Body of pancreas (tissue), 4 donors: ENCODE measurements around the gene YBX1. TPM values are rescaled to one million over a fixed set of nuclear protein-coding genes. Genes with fewer than 3 reads are reported as not detected.
"Not testable (repeated sequence)": the region's sequence is repeated elsewhere in the genome, so short reads cannot be mapped to it uniquely, and the experiment has no call there.

Experiments
- ATAC-seq: fragments of 150-250 bp; one replicate; pipeline ENCODE4 v1.9.1; 2016
- DNase-seq, 4 donors: peaks; one replicate each; pipeline ENCODE4 v3.0.0-alpha.2; 2019
- H3K27ac ChIP-seq, 4 donors: fragments of 200-600 bp; sonication (generic); 1 replicate in 3 of 4; 2 replicates in 1 of 4; pipeline versions ENCODE4 v1.5.1 to v1.6.1; 2016 to 2019; ENCODE audit warnings: mild to moderate bottlenecking in 1 of 4, mixed read lengths in 1 of 4, moderate library complexity in 1 of 4
- H3K27me3 ChIP-seq, 2 donors: fragments of 200-600 bp; sonication (generic); one replicate each; pipeline ENCODE4 v1.6.0; 2016; ENCODE audit warnings: mild to moderate bottlenecking in 1 of 2
- H3K36me3 ChIP-seq, 2 donors: fragments of 200-600 bp; sonication (generic); replicated peaks in 1 of 2; 2 replicates each; pipeline ENCODE4 v1.5.1; 2016; ENCODE audit warnings: low read depth in 2 of 2; ENCODE audit not compliant: insufficient read depth in 1 of 2
- H3K4me1 ChIP-seq: fragments of 200-600 bp; sonication (generic); one replicate; pipeline ENCODE4 v1.6.0; 2016
- H3K4me3 ChIP-seq, 2 donors: fragments of 200-600 bp; sonication (generic); 1 replicate in 1 of 2; 2 replicates in 1 of 2; pipeline ENCODE4 v1.5.1; 2016 to 2019
- H3K9me3 ChIP-seq, 3 donors: fragments of 200-600 bp; sonication (generic); 1 replicate in 2 of 3; 2 replicates in 1 of 3; pipeline ENCODE4 v1.5.1; 2016
- POLR2A ChIP-seq, 3 donors: fragments of 450-650 bp; IDR thresholded peaks; one replicate each; pipeline ENCODE4 v1.6.1; 2016; ENCODE audit warnings: antibody characterized with exemption in 3 of 3, mild to moderate bottlenecking in 2 of 3
- WGBS, 2 donors: methylation state at CpG; one replicate each; pipeline ENCODE4 v1.1.5; 2017; 5-methylcytosine and 5-hydroxymethylcytosine counted together
- intact Hi-C: fragments of 100-400 bp; cut with DNase I; formaldehyde crosslinking; loops from one replicate; pipeline ENCODE4 v1.15.1; 2023
- total RNA-seq, 2 donors: library from RNA; depleted of rRNA; stranded (reverse); fragments of >200 nt; gene quantifications; one replicate each; pipeline ENCODE4 v1.1.0, GENCODE V29; 2016
- TF ChIP-seq, protein P1 (sequence below), 7 experiments: fragments of 450-650 bp in 4 of 7; fragments of 200-600 bp in 3 of 7; sonication (generic) in 3 of 7; IDR thresholded peaks; one replicate each; pipeline ENCODE4 v1.5.1; 2016 to 2019; ENCODE audit warnings: antibody characterized with exemption in 7 of 7

Gene YBX1
- total RNA-seq, 2 donors from 2014 or later: 131 to 170 TPM

- Histone ChIP-seq H3K27me3 (no peaks in the 10 kb centered on the region), H3K36me3 (no peaks in the 10 kb centered on the region), H3K9me3 (no peaks in the 10 kb centered on the region), H3K4me3 (no peak overlapping the region), H3K4me1 (peaks cover 3% of the 10 kb centered on the region), H3K27ac (no peak overlapping the region)
- intact Hi-C loops: no loop called here
- ATAC-seq (no peak), DNase-seq (no peak)
- TF ChIP-seq, protein P1, sequence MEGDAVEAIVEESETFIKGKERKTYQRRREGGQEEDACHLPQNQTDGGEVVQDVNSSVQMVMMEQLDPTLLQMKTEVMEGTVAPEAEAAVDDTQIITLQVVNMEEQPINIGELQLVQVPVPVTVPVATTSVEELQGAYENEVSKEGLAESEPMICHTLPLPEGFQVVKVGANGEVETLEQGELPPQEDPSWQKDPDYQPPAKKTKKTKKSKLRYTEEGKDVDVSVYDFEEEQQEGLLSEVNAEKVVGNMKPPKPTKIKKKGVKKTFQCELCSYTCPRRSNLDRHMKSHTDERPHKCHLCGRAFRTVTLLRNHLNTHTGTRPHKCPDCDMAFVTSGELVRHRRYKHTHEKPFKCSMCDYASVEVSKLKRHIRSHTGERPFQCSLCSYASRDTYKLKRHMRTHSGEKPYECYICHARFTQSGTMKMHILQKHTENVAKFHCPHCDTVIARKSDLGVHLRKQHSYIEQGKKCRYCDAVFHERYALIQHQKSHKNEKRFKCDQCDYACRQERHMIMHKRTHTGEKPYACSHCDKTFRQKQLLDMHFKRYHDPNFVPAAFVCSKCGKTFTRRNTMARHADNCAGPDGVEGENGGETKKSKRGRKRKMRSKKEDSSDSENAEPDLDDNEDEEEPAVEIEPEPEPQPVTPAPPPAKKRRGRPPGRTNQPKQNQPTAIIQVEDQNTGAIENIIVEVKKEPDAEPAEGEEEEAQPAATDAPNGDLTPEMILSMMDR (IDR thresholded peaks at IDR 0.05): no peak
- no peak for TF ChIP-seq POLR2A (IDR thresholded peaks at IDR 0.05)
- WGBS, 2 donors: 91 to 93% methylated on average over 3 of the region's 3 CpGs
Measured at GRCh38 chr1:42721926-42722325, 39.7 kb downstream of the YBX1 start.

- H3K4me1 ChIP-seq, H3K27me3 ChIP-seq, H3K4me3 ChIP-seq, ATAC-seq, DNase-seq, H3K27ac ChIP-seq, intact Hi-C loops, H3K9me3 ChIP-seq, H3K36me3 ChIP-seq: not testable (repeated sequence)
- WGBS, 2 donors: 75 to 100% methylated on average over 1 to 2 of the region's 2 CpGs
Measured at GRCh38 chr1:42722403-42722802, 40.2 kb downstream of the YBX1 start.

DNA sequence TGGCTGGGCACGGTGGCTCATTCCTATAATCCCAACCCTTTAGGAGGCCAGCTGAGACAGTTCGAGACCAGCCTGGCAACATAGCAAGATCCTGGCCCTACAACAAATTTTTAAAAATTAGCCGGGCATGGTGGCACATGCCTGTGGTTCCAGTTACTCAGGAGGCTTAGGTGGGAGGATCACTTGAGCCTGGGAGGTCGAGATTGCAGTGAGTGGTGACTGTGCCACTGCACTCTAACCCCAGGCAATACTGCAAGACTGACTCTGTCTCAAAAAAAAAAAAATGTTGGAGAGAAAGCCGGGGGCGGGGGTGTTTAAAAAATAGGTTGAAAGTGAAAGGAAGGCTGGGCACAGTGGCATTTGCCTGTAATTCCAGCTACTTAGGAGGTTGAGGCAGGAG is 41.3 kb downstream of the YBX1 start:
- no peaks in the 10 kb centered on the region for H3K9me3 ChIP-seq
- intact Hi-C loops: no loop called here

GRCh38 chr1:42725820-42726219 is 43.6 kb downstream of the YBX1 start:
- H3K4me3 ChIP-seq, H3K27me3 ChIP-seq, H3K9me3 ChIP-seq, intact Hi-C loops, H3K27ac ChIP-seq, ATAC-seq, H3K36me3 ChIP-seq, H3K4me1 ChIP-seq, DNase-seq: not testable (repeated sequence)
- 95 to 96% methylated on average over 4 of the region's 4 CpGs for WGBS, 2 donors

More for the DNA sequence above, 41.3 kb downstream of the YBX1 start:
- Histone ChIP-seq H3K27me3 (no peaks in the 10 kb centered on the region), H3K36me3 (no peaks in the 10 kb centered on the region), H3K4me1 (peaks cover 3% of the 10 kb centered on the region), H3K4me3 (no peak overlapping the region), H3K27ac (no peak overlapping the region)
- ATAC-seq: no peak
- 75 to 78% methylated on average over 6 of the region's 6 CpGs for WGBS, 2 donors
- DNase-seq: no peak
- no peak for TF ChIP-seq POLR2A (IDR thresholded peaks at IDR 0.05)
- TF ChIP-seq, protein P1 (IDR thresholded peaks at IDR 0.05): no peak

DNA sequence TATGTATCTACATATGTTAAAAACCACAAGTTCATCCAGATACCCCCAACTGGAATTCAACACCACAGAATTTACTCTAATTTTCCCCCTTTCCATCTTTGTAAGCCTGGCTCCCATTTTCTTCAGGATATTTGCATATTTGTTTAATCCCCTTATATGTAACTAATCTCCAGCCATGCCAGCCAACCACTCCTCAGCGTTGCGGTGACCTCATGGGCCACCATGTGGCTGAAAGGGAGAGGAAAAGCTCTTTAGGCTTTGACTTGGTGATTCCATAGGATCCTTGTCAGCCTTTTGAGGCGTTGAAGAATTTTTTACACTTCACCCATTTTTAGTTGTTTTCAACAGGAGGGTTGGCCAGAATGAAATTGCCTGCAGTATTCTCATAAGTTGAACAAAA is 47.8 kb downstream of the YBX1 start:
- no peak for DNase-seq
- Histone ChIP-seq H3K36me3 (no peaks in the 10 kb centered on the region), H3K27me3 (no peaks in the 10 kb centered on the region), H3K4me3 (no peak overlapping the region), H3K9me3 (no peaks in the 10 kb centered on the region), H3K27ac (no peak overlapping the region), H3K4me1 (no peaks in the 10 kb centered on the region)
- TF ChIP-seq, protein P1 (IDR thresholded peaks at IDR 0.05): no peak
- no peak for TF ChIP-seq POLR2A (IDR thresholded peaks at IDR 0.05)
- WGBS, 2 donors: 92% methylated on average over 3 of the region's 3 CpGs
- ATAC-seq: no peak
- intact Hi-C loops: no loop called here

DNA sequence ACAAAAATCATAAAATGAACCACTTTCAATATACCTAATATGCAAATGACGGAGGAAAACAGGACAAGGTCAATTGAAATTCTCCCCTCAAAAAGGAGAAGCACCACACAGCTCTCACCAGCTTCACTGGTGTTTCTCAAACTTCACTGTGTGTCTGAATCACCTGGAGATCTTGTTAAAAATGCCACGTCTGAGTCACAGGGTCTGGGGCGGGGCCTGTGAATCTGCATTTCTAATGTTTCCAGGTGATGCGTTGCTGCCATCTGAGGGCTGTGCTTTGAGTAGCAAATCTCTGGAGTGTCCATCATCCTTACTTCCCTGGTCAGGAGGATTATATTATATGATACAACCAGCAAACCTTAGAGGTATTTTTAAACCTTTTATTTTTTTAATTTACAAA is 48.8 kb downstream of the YBX1 start:
- intact Hi-C loops: no loop called here
- 59 to 61% methylated on average over 4 of the region's 4 CpGs for WGBS, 2 donors
- Histone ChIP-seq H3K27ac (no peak overlapping the region), H3K4me3 (no peak overlapping the region), H3K9me3 (no peaks in the 10 kb centered on the region), H3K36me3 (no peaks in the 10 kb centered on the region), H3K4me1 (no peaks in the 10 kb centered on the region), H3K27me3 (no peaks in the 10 kb centered on the region)
- TF ChIP-seq POLR2A (IDR thresholded peaks at IDR 0.05): no peak
- TF ChIP-seq, protein P1 (IDR thresholded peaks at IDR 0.05): no peak
- no peak for DNase-seq
- no peak for ATAC-seq
